AG04450 (cell line): ENCODE measurements around the gene GLG1. TPM values are rescaled to one million over a fixed set of nuclear protein-coding genes. Genes with fewer than 3 reads are reported as not detected.

ENCODE experiments used
- CTCF ChIA-PET: fragments of 300-600, 350-600 bp; formaldehyde crosslinking; extraction: SDS; loops from one replicate; lab custom pipeline; 2022; ENCODE audit warnings: antibody characterized with exemption, inconsistent platforms; lab: Charles Lee
- POLR2A ChIA-PET: fragments of 350-600 bp; formaldehyde crosslinking; extraction: SDS; loops from one replicate; lab custom pipeline; 2021; ENCODE audit warnings: antibody characterized with exemption, inconsistent platforms; lab: Yijun Ruan, JAX
- DNase-seq: peaks from one replicate; pipeline ENCODE4 v3.0.0-alpha.2; 2011; ENCODE audit warnings: low read depth, low spot score
- H3K27ac ChIP-seq: one replicate; pipeline ENCODE4 v1.5.1; 2012; ENCODE audit warnings: low read depth, low read length, control low read depth
- H3K27me3 ChIP-seq: one replicate; pipeline ENCODE4 v1.6.0; 2012; ENCODE audit warnings: low read length; ENCODE audit not compliant: control insufficient read depth, insufficient read depth
- H3K4me3 ChIP-seq: 2 replicates; pipeline ENCODE4 v1.5.1; 2011; ENCODE audit warnings: mild to moderate bottlenecking, low read depth, low read length, control low read depth
- H3K9me3 ChIP-seq: 2 replicates; pipeline ENCODE4 v1.5.1; 2012; ENCODE audit warnings: low read length; ENCODE audit not compliant: control insufficient read depth, insufficient read depth
- CTCF ChIP-seq: IDR thresholded peaks from 2 replicates; pipeline ENCODE4 v1.5.1; 2011; ENCODE audit warnings: low read depth, low read length, control low read depth, inconsistent platforms
- polyA plus RNA-seq: library from polyadenylated mRNA; depleted of rRNA; stranded (reverse); fragments of >200 nt; gene quantifications from 2 replicates; pipeline ENCODE4 v1.2.3, GENCODE V29; 2011

GLG1 gene
- polyA plus RNA-seq, 1 experiment = 188 TPM

DNA sequence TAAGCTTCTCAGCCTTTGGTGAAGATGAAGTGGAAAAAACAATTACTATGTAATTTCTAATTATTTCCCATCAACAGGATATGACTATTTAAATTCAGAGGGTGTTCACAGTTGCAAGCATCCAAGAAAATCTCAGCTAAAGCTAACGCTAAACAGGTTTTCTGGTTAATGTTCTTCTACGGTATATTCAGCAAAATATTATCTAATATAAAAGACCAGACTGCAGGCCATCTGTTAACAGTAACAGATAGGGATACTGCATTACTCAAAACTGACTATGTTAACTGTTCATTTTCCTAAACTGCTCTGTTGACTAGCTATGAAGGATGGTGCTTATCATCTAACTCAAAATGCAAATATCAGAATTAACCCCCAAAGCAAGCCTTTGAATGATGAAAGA lies 32.8 kb downstream of the GLG1 start:
- no peak for DNase-seq
- H3K9me3 ChIP-seq = no peaks in the 10 kb centered on the region
- ChIA-PET CTCF (no interaction called here), POLR2A (interaction anchor here (1.1 kb wide), 1 partner anchor 32 kb away, joined by 3 read pairs; the partner anchor contains the start of gene GLG1)
- H3K27ac ChIP-seq = no peak overlapping the region
- H3K4me3 ChIP-seq = no peak overlapping the region
- no peak for TF ChIP-seq CTCF
- no peaks in the 10 kb centered on the region for H3K27me3 ChIP-seq

DNA sequence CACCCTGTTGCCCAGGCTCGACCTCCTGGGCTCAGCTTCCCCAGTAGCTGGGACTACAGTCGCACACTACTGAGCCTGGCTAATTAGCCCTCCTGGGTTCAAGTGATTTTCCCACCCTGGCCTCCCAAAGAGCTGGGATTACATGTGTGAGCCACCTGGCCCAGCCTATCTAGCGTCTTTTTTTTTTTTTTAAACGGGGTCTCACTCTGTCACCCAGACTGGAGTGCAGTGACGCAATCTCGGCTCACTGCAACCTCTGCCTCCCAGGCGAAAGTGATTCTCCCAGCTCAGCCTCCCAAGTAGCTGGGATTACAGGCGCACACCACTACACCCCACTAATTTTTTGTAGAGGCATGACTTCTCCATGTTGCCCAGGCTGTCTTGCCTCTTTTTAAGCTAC lies 33.3 kb downstream of the GLG1 start:
- Histone ChIP-seq H3K9me3 (no peaks in the 10 kb centered on the region), H3K27me3 (no peaks in the 10 kb centered on the region), H3K27ac (no peak overlapping the region), H3K4me3 (no peak overlapping the region)
- POLR2A ChIA-PET = interaction anchor here (0.6 to 1.1 kb wide), 3 partner anchors 33 to 413 kb away, joined by 3 to 4 read pairs (median 3); partner anchors contain the start of gene GLG1
- CTCF ChIA-PET = no interaction called here
- DNase-seq = no peak
- no peak for TF ChIP-seq CTCF

DNA sequence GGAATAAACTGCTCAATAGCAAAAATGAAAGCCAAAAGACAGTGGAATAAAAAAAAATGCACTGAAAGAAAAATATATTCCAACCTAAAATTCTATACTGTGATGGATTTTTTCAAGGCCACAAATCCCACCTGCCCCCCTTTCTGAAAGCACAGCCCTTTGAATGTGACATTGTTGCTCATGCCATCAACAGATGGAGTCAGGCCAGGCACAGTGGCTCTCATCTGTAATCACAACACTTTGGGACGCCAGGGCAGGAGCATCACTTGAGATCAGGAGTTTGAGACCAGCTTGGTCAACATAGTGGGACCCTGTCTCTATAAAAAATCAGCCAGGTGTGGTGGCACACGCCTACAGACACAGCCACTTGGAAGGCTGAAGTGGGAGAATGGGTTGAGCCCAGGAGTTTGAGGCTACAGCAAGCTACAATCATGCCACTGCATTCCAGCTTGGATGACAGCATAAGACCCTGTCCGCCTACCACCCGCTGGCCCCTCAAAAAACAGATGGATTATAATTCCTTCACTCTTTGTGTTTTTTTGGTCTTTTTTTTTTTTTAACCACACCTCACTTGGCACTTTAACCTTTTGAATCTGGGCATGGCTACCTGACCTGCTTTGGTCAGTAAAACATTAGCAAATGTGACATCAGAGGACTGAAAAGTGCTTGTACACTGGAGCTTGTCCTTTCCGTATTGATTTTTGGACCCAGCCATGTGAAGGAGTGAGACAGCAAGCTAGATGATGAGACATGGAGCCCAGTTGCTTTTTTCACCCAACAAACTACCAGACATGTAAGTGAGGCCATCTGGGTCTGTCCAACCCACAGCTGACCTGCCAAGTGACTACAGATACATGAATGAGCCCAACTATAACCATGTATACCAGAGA lies 36.3 kb downstream of the GLG1 start:
- Histone ChIP-seq H3K4me3 (no peak overlapping the region), H3K27ac (no peak overlapping the region), H3K27me3 (no peaks in the 10 kb centered on the region), H3K9me3 (no peaks in the 10 kb centered on the region)
- no peak for TF ChIP-seq CTCF
- POLR2A ChIA-PET = interaction anchor here (0.5 kb wide), 1 partner anchor 96 kb away, joined by 4 read pairs; the partner anchor contains the start of gene RFWD3
- DNase-seq = no peak
- CTCF ChIA-PET = no interaction called here

DNA sequence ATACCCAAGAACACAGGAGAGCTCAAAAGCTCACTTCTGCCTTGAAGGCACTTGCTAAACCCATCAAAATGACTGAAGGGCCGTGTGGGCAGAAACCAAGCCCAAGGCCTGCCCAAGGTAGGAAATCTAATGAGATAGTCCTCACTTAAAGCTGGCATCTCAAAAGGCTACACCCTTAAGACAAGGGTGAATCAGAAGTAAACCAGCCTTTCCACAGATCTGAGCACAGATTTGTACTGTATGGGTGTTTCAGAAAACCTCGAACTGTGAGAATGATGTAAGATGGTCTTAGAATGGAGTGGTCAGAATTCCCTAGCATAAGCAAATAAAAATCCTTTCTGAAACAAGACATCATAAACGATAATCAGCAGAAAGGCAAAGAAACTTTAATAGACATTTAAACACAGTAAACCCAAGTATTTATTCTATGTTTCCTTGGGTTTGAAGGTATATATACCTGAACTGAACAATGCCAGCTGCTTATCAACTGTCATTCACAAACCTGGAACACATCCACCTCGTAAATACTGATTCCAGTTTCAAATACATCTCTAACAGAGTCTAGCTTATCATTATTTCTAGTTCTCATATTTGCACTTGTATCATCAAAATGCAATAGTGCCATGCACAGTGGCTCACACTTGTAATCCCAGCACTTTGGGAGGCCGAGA lies 37.8 kb downstream of the GLG1 start:
- no peaks in the 10 kb centered on the region for H3K27me3 ChIP-seq
- no peak for TF ChIP-seq CTCF
- DNase-seq = no peak
- no peak overlapping the region for H3K27ac ChIP-seq
- ChIA-PET CTCF (interaction anchor here (0.6 kb wide), 1 partner anchor 8 kb away, joined by 6 read pairs; no protein-coding TSS in a partner anchor), POLR2A (no interaction called here)
- no peaks in the 10 kb centered on the region for H3K9me3 ChIP-seq
- no peak overlapping the region for H3K4me3 ChIP-seq

DNA sequence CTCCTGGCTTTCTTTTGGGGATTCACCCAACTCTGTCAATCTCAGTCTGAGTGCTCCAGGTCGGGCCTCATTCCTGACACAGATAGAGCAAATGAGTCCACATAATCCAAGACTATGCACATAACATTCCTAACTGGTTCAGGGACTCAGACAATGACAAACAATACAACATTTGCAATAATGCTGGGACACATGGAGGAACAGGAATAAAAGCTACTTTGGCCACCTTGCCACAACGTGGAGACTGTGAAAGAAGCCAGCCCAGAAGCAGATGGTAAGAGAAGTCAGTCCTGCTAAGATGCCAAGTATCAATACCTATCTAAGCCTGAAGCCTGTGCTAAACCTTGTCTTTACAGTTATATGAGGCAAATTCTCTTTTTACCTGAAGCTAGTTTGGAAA lies 39.0 kb downstream of the GLG1 start:
- TF ChIP-seq CTCF = no peak
- no peak overlapping the region for H3K27ac ChIP-seq
- no peaks in the 10 kb centered on the region for H3K9me3 ChIP-seq
- DNase-seq = no peak
- CTCF ChIA-PET = no interaction called here
- no peaks in the 10 kb centered on the region for H3K27me3 ChIP-seq
- H3K4me3 ChIP-seq = no peak overlapping the region
- POLR2A ChIA-PET = no interaction called here
